K562 (cell line): ENCODE data around the gene KCNT1. TPM values are rescaled to one million over a fixed set of nuclear protein-coding genes. Genes with fewer than 3 reads are reported as not detected.

Experiments
- ATAC-seq: fragments of 200-7000 bp; cut with Tn5 transposase; 3 replicates; pipeline ENCODE4 v1.9.1; 2020; ENCODE audit warnings: moderate library complexity
- BruUV-seq: library from RNA; stranded (reverse); fragments of 400-500 nt; replicated peaks from 2 replicates; lab custom pipeline; 2021; lab: Mats Ljungman, UMichigan
- CTCF ChIA-PET: fragments of 300-600 bp; formaldehyde crosslinking; extraction: SDS; loops from one replicate; lab custom pipeline; 2021; ENCODE audit warnings: low intra/inter-chr PET ratio; lab: Yijun Ruan, JAX
- POLR2A ChIA-PET: fragments of 300-600, 350-650 bp; sonication (Branson Sonifier 250); formaldehyde crosslinking; extraction: SDS; loops from one replicate; lab custom pipeline; 2021; ENCODE audit warnings: antibody characterized with exemption, inconsistent platforms; lab: Yijun Ruan, JAX
- DNase-seq, 4 experiments: peaks; one replicate each; pipeline versions ENCODE4 v3.0.0 to v3.0.0-alpha.2; 2011 to 2018; ENCODE audit warnings: low spot score in 3 of 4, mixed read lengths in 3 of 4; ENCODE audit errors: extremely low read depth in 1 of 4
- FAIRE-seq: peaks from 2 replicates; lab custom pipeline; 2011; peaks lifted over from hg19 to GRCh38; lab: Jason Lieb, UNC
- H2AFZ ChIP-seq: 2 replicates; pipeline ENCODE4 v1.6.0; 2011; ENCODE audit warnings: low read depth, low read length, control low read depth, inconsistent platforms
- H3K27ac ChIP-seq: fragments of 200-600 bp; 3 replicates; pipeline ENCODE4 v1.8.0; 2011; ENCODE audit warnings: low read depth, mild to moderate bottlenecking, control low read depth, inconsistent platforms, low read length, moderate library complexity, mixed read lengths; ENCODE audit errors: extremely low read depth
- H3K27me3 ChIP-seq, 2 experiments: fragments of 300-600 bp in 1 of 2; 2 replicates in 1 of 2; 3 replicates in 1 of 2; pipeline versions ENCODE4 v1.6.0 to v1.8.0; 2011; ENCODE audit warnings: inconsistent platforms in 2 of 2, low read length in 2 of 2, mild to moderate bottlenecking in 1 of 2, mixed read lengths in 1 of 2, moderate library complexity in 1 of 2; ENCODE audit not compliant: control insufficient read depth in 2 of 2, insufficient read depth in 2 of 2
- H3K36me3 ChIP-seq: fragments of 300-600 bp; 3 replicates; pipeline ENCODE4 v1.8.0; 2011; ENCODE audit warnings: mild to moderate bottlenecking, low read length, inconsistent platforms; ENCODE audit not compliant: control insufficient read depth, insufficient read depth
- H3K4me1 ChIP-seq, 2 experiments: fragments of 200-600 bp in 1 of 2; replicated peaks in 1 of 2; 2 replicates in 1 of 2; 3 replicates in 1 of 2; pipeline versions ENCODE4 v1.5.1 to v1.8.0; 2011; ENCODE audit warnings: inconsistent platforms in 2 of 2, low read length in 2 of 2, mild to moderate bottlenecking in 1 of 2, mixed read lengths in 1 of 2, moderate library complexity in 1 of 2; ENCODE audit not compliant: control insufficient read depth in 2 of 2, insufficient read depth in 2 of 2
- H3K4me2 ChIP-seq: 2 replicates; pipeline ENCODE4 v1.6.1; 2011; ENCODE audit warnings: low read length, control low read depth, inconsistent platforms, mixed read lengths; ENCODE audit not compliant: insufficient read depth
- H3K4me3 ChIP-seq: fragments of 200-600 bp; sonication (generic), shearing (Covaris generic); 2 replicates; pipeline ENCODE4 v1.5.1; 2016; ENCODE audit warnings: control low read depth, inconsistent platforms
- H3K79me2 ChIP-seq: fragments of 200-600 bp; 3 replicates; pipeline ENCODE4 v1.8.0; 2011; ENCODE audit warnings: low read length, inconsistent platforms; ENCODE audit not compliant: control insufficient read depth, insufficient read depth
- H3K9ac ChIP-seq, 2 experiments: 2 replicates each; pipeline versions ENCODE4 v1.6.0 to v1.6.1; 2011; ENCODE audit warnings: low read depth in 2 of 2, low read length in 2 of 2, control low read depth in 1 of 2, inconsistent platforms in 1 of 2, mild to moderate bottlenecking in 1 of 2, mixed read lengths in 1 of 2; ENCODE audit not compliant: insufficient read depth in 1 of 2
- H3K9me1 ChIP-seq: one replicate; pipeline ENCODE4 v1.6.0; 2011; ENCODE audit warnings: inconsistent platforms, mild to moderate bottlenecking, low read length, moderate library complexity; ENCODE audit not compliant: control insufficient read depth, insufficient read depth
- H3K9me3 ChIP-seq: replicated peaks from 2 replicates; pipeline ENCODE4 v1.5.1; 2011; ENCODE audit warnings: low read depth, low read length, inconsistent platforms; ENCODE audit not compliant: control insufficient read depth, insufficient read depth
- H4K20me1 ChIP-seq: replicated peaks from 2 replicates; pipeline ENCODE4 v1.6.1; 2011; ENCODE audit warnings: low read length, inconsistent platforms, mixed read lengths; ENCODE audit not compliant: control insufficient read depth, insufficient read depth
- EWSR1 ChIP-seq: fragments of 450-650 bp; IDR thresholded peaks from 2 replicates; pipeline ENCODE4 v1.6.1; 2018; ENCODE audit warnings: borderline replicate concordance, mild to moderate bottlenecking, low read depth, moderate library complexity; ENCODE audit not compliant: partially characterized antibody
- FUS ChIP-seq: fragments of 200-400 bp; formaldehyde crosslinking; optimal IDR thresholded peaks from 2 replicates; pipeline ENCODE3; 2017; ENCODE audit warnings: low read depth, low read length
- GMEB1 ChIP-seq: fragments of 250-450 bp; sonication (Bioruptor Pico); IDR thresholded peaks from 2 replicates; pipeline ENCODE4 v1.4.0; 2020; ENCODE audit warnings: mild to moderate bottlenecking
- MAFK ChIP-seq: IDR thresholded peaks from 2 replicates; pipeline ENCODE4 v1.6.1; 2011; ENCODE audit warnings: low read length, improper control_type of control experiment
- MBD1 ChIP-seq: fragments of 250-450 bp; sonication (Bioruptor Pico); IDR thresholded peaks from 2 replicates; pipeline ENCODE4 v1.8.0; 2022; ENCODE audit warnings: inconsistent platforms
- MECOM ChIP-seq: fragments of 250-450 bp; sonication (Bioruptor Pico); IDR thresholded peaks from 2 replicates; pipeline ENCODE4 v1.8.0; 2022; ENCODE audit warnings: inconsistent platforms
- NFE2 ChIP-seq: IDR thresholded peaks from 2 replicates; pipeline ENCODE4 v1.6.1; 2014; ENCODE audit warnings: antibody characterized with exemption, low read depth
- RBM34 ChIP-seq: fragments of 200-400 bp; formaldehyde crosslinking; IDR thresholded peaks from 2 replicates; pipeline ENCODE4 v1.6.1; 2018; ENCODE audit warnings: low read length, borderline replicate concordance; ENCODE audit not compliant: insufficient read depth
- SP1 ChIP-seq: sonication (generic); formaldehyde crosslinking; IDR thresholded peaks from 2 replicates; pipeline ENCODE4 v1.8.1; 2022; ENCODE audit warnings: mild to moderate bottlenecking, missing genetic modification reagents
- TAF9B ChIP-seq: fragments of 450-650 bp; IDR thresholded peaks from 2 replicates; pipeline ENCODE4 v1.6.1; 2018; ENCODE audit warnings: mild to moderate bottlenecking; ENCODE audit not compliant: partially characterized antibody
- ZBTB11 ChIP-seq, 3 experiments: fragments of 200-800 bp in 1 of 3; fragments of 250-450 bp in 1 of 3; fragments of 450-650 bp in 1 of 3; sonication (Bioruptor Pico) in 1 of 3; sonication (Bioruptor generic) in 1 of 3; formaldehyde crosslinking in 1 of 3; IDR thresholded peaks; 2 replicates each; pipeline versions ENCODE4 v1.6.1 to v1.8.0; 2016 to 2022; ENCODE audit warnings: mild to moderate bottlenecking in 2 of 3, missing genetic modification characterization in 2 of 3, missing compliant biosample characterization in 1 of 3, moderate library complexity in 1 of 3
- ZNF232 ChIP-seq: sonication (generic); formaldehyde crosslinking; IDR thresholded peaks from 2 replicates; pipeline ENCODE4 v1.8.0; 2022; ENCODE audit warnings: mild to moderate bottlenecking, missing genetic modification reagents
- WGBS: fragments of 100-300 bp; shearing (Covaris generic); methylation state at CpG from one replicate; pipeline ENCODE4 v1.1.6; 2016; ENCODE audit warnings: low coverage, mixed read lengths; ENCODE audit not compliant: insufficient coverage; ENCODE audit errors: missing lambda C conversion rate; 5-methylcytosine and 5-hydroxymethylcytosine counted together
- in situ Hi-C: fragments of 300-500 bp; cut with MboI; formaldehyde crosslinking; loops from 4 replicates; pipeline ENCODE4 v1.15.0; 2018; ENCODE audit warnings: inconsistent platforms, mixed read lengths
- intact Hi-C: fragments of 100-400 bp; cut with micrococcal nuclease; formaldehyde crosslinking; loops from 2 replicates; pipeline ENCODE4 v1.14.2; 2022
- polyA plus RNA-seq, 8 experiments: library from polyadenylated mRNA; depleted of rRNA in 4 of 8; stranded (reverse) in 5 of 8; unstranded in 3 of 8; fragments of >200 nt; fragmentation: Nextera tagmentation in 2 of 8; fragmentation: Illumina TruSeq in 1 of 8; extraction: Ambion mirVana in 2 of 8; extraction: Trizol in 1 of 8; gene quantifications; 2 replicates each; pipeline versions ENCODE4 v1.2.1 to v1.2.3, GENCODE V29; 2011 to 2014; ENCODE audit warnings: inconsistent platforms in 1 of 8, missing spikeins in 1 of 8
- total RNA-seq, 7 experiments: library from RNA; depleted of rRNA in 6 of 7; stranded (reverse); fragments of >200 nt in 6 of 7; fragmentation: Illumina TruSeq in 2 of 7; extraction: Trizol in 2 of 7; gene quantifications; 2 replicates each; pipeline versions ENCODE4 v1.2.1 to v1.2.3, GENCODE V29; 2011 to 2021; ENCODE audit warnings: low replicate concordance in 1 of 7

Gene KCNT1
- total and polyA plus RNA-seq, 9 of the 15 experiments (the other 6 are each of a cell fraction or from before 2014, with no cell fraction given), result 0.05 TPM; not detected in 8

- POLR2A ChIA-PET, result interaction anchor here (0.5 to 0.7 kb wide), 2 partner anchors 19 to 354 kb away, joined by 3 read pairs; no protein-coding TSS in a partner anchor
- H3K4me3 ChIP-seq, result no peak overlapping the region
- CTCF ChIA-PET, result no interaction called here
- peaks cover 0 to 44% of the 10 kb centered on the region in 2 experiments; a peak in 2 of 5 replicates for H3K4me1 ChIP-seq
- intact Hi-C loops, result no loop called here
- FAIRE-seq (no peak), DNase-seq (no peak), ATAC-seq (no peak)
- no peaks in the 10 kb centered on the region for H3K79me2 ChIP-seq
- in situ Hi-C loops, result no loop called here
- 4% methylated on average over 32 of the region's 36 CpGs for WGBS
- H3K9me3 ChIP-seq, result no peaks in the 10 kb centered on the region
- no peak overlapping the region for H3K9ac ChIP-seq
- no peak overlapping the region for H3K27ac ChIP-seq
- H3K36me3 ChIP-seq, result no peaks in the 10 kb centered on the region
- peaks cover 6% of the 10 kb centered on the region for H3K9me1 ChIP-seq
- BruUV-seq, result no TSS peak
- peaks cover 14% of the 10 kb centered on the region for H4K20me1 ChIP-seq
- H3K27me3 ChIP-seq, result peaks cover 3 to 70% of the 10 kb centered on the region in 2 experiments; a peak in 3 of 5 replicates
- TF ChIP-seq MECOM, result no peak
- TF ChIP-seq TAF9B, result no peak
- TF ChIP-seq NFE2, result no peak
- no peak for TF ChIP-seq MAFK
- no peak for TF ChIP-seq RBM34
- no peak for TF ChIP-seq GMEB1 (CRISPR knock-in tag)
- no peak for TF ChIP-seq MBD1 (CRISPR knock-in tag)
- TF ChIP-seq ZBTB11 (CRISPR knock-in tag; IDR thresholded peaks at IDR 0.05), result no peak
- TF ChIP-seq ZNF232 (CRISPR knock-in tag), result no peak
- TF ChIP-seq EWSR1, result no peak
- no peak for TF ChIP-seq SP1 (CRISPR knock-in tag)
- TF ChIP-seq FUS, result no peak
- H2AFZ ChIP-seq, result no peak overlapping the region
- H3K4me2 ChIP-seq, result no peak overlapping the region
Measured at GRCh38 chr9:135772702-135773493, 70.9 kb downstream of the KCNT1 start.
